ENCODE results near the gene ZNF821.

GRCh38 chr16:71846431-71846830 lies 37.6 kb downstream of the ZNF821 start:
- TF ChIP-seq CTCF (IDR thresholded peaks at IDR 0.05 in 8 of 11, conservative IDR thresholded peaks at IDR 0.05 in 3 of 11) (no peak), POLR2AphosphoS5 (IDR thresholded peaks at IDR 0.05) (no peak)
